GM12878 (cell line): ENCODE results near the gene AZU1. TPM values are rescaled to one million over a fixed set of nuclear protein-coding genes. Genes with fewer than 3 reads are reported as not detected.

ENCODE experiments used
- ATAC-seq: fragments of 200-7000 bp; cut with Tn5 transposase; 3 replicates; pipeline ENCODE4 v1.9.1; 2020; ENCODE audit warnings: mild to moderate bottlenecking, moderate library complexity
- BruUV-seq: library from RNA; stranded (reverse); fragments of 400-500 nt; replicated peaks from 2 replicates; lab custom pipeline; 2021; lab: Mats Ljungman, UMichigan
- CTCF ChIA-PET: fragments of 300-600 bp; sonication (Branson Sonifier 250); formaldehyde crosslinking; extraction: SDS; loops from one replicate; lab custom pipeline; 2021; ENCODE audit warnings: inconsistent platforms; lab: Yijun Ruan, JAX
- POLR2A ChIA-PET: fragments of 350-600 bp; formaldehyde crosslinking; extraction: SDS; loops from one replicate; lab custom pipeline; 2021; ENCODE audit warnings: inconsistent platforms; lab: Charles Lee
- RAD21 ChIA-PET: fragments of 300-600 bp; sonication (Branson Sonifier 250); formaldehyde crosslinking; loops from one replicate; lab custom pipeline; 2023; ENCODE audit warnings: antibody characterized with exemption; ENCODE audit not compliant: unreplicated experiment; lab: Charles Lee
- SMC1A ChIA-PET: fragments of 300-600 bp; sonication (Branson Sonifier 250); formaldehyde crosslinking; loops from one replicate; lab custom pipeline; 2023; ENCODE audit not compliant: unreplicated experiment, uncharacterized antibody; lab: Charles Lee
- DNase-seq: peaks from one replicate; pipeline ENCODE4 v3.0.0-alpha.2; 2011; ENCODE audit warnings: low read depth, low spot score
- FAIRE-seq: peaks from 3 replicates; lab custom pipeline; 2011; peaks lifted over from hg19 to GRCh38; lab: Jason Lieb, UNC
- H2AFZ ChIP-seq: 2 replicates; pipeline ENCODE4 v1.6.0; 2011; ENCODE audit warnings: low read depth, low read length, control low read depth; ENCODE audit not compliant: control insufficient read depth
- H3K27ac ChIP-seq: 2 replicates; pipeline ENCODE4 v1.5.1; 2011; ENCODE audit warnings: control low read depth; ENCODE audit not compliant: control insufficient read depth, insufficient read depth
- H3K27me3 ChIP-seq, 2 experiments: replicated peaks in 1 of 2; 2 replicates each; pipeline versions ENCODE4 v1.6.0 to v1.6.1; 2011; ENCODE audit warnings: low read length in 1 of 2; ENCODE audit not compliant: control insufficient read depth in 2 of 2, insufficient read depth in 2 of 2
- H3K36me3 ChIP-seq, 2 experiments: 2 replicates each; pipeline ENCODE4 v1.5.1; 2011; ENCODE audit warnings: low read length in 1 of 2; ENCODE audit not compliant: control insufficient read depth in 2 of 2, insufficient read depth in 2 of 2
- H3K4me1 ChIP-seq: 2 replicates; pipeline ENCODE4 v1.6.1; 2011; ENCODE audit warnings: mild to moderate bottlenecking, low read length, moderate library complexity, mixed read lengths; ENCODE audit not compliant: control insufficient read depth, insufficient read depth
- H3K4me2 ChIP-seq: 2 replicates; pipeline ENCODE4 v1.6.0; 2011; ENCODE audit warnings: control low read depth; ENCODE audit not compliant: control insufficient read depth, insufficient read depth
- H3K4me3 ChIP-seq: fragments of 200-600 bp; sonication (generic); 2 replicates; pipeline ENCODE4 v1.5.1; 2016
- H3K79me2 ChIP-seq: 2 replicates; pipeline ENCODE4 v1.6.0; 2011; ENCODE audit warnings: low read length; ENCODE audit not compliant: control insufficient read depth, insufficient read depth
- H3K9ac ChIP-seq: 2 replicates; pipeline ENCODE4 v1.8.0; 2011; ENCODE audit warnings: low read length, control low read depth, mixed read lengths; ENCODE audit not compliant: control insufficient read depth, insufficient read depth
- H3K9me3 ChIP-seq: replicated peaks from 3 replicates; pipeline ENCODE4 v1.5.1; 2011; ENCODE audit warnings: mild to moderate bottlenecking, low read length; ENCODE audit not compliant: control insufficient read depth, insufficient read depth
- H4K20me1 ChIP-seq: 2 replicates; pipeline ENCODE4 v1.6.0; 2011; ENCODE audit not compliant: control insufficient read depth, insufficient read depth
- BHLHE40 ChIP-seq, 2 experiments: fragments of 450-650 bp in 1 of 2; IDR thresholded peaks; 2 replicates each; pipeline ENCODE4 v1.6.1; 2011 to 2017; ENCODE audit warnings: low read depth in 2 of 2, borderline replicate concordance in 1 of 2, improper control_type of control experiment in 1 of 2, low read length in 1 of 2, mild to moderate bottlenecking in 1 of 2
- JUNB ChIP-seq: IDR thresholded peaks from 2 replicates; pipeline ENCODE4 v1.6.1; 2016; ENCODE audit warnings: antibody characterized with exemption, mild to moderate bottlenecking
- POLR2A ChIP-seq: IDR thresholded peaks from 2 replicates; pipeline ENCODE4 v1.6.1; 2011; ENCODE audit warnings: low read depth, mild to moderate bottlenecking, low read length
- POLR2AphosphoS5 ChIP-seq: IDR thresholded peaks from 2 replicates; pipeline ENCODE4 v1.6.1; 2011; ENCODE audit warnings: mild to moderate bottlenecking, low read length, inconsistent platforms
- SMAD1 ChIP-seq: fragments of 450-650 bp; IDR thresholded peaks from 2 replicates; pipeline ENCODE4 v1.6.1; 2018; ENCODE audit warnings: mild to moderate bottlenecking, low read depth; ENCODE audit not compliant: partially characterized antibody
- WGBS: methylation state at CpG from one replicate; pipeline ENCODE4 v1.1.6; 2016; ENCODE audit warnings: low lambda C conversion rate; ENCODE audit not compliant: insufficient replicate concordance, insufficient coverage; ENCODE audit errors: missing lambda C conversion rate; 5-methylcytosine and 5-hydroxymethylcytosine counted together
- in situ Hi-C: fragments of 300-500 bp; cut with MboI; formaldehyde crosslinking; loops from 9 replicates; pipeline ENCODE4 v1.14.3; 2018; ENCODE audit warnings: mixed read lengths
- intact Hi-C: fragments of 100-400 bp; cut with micrococcal nuclease; formaldehyde crosslinking; loops from one replicate; pipeline ENCODE4 v1.14.2; 2022; ENCODE audit not compliant: unreplicated experiment
- polyA plus RNA-seq, 11 experiments: library from polyadenylated mRNA; depleted of rRNA in 4 of 11; unstranded in 6 of 11; stranded (reverse) in 5 of 11; fragments of >200 nt; fragmentation: Nextera tagmentation in 4 of 11; fragmentation: Illumina TruSeq in 1 of 11; extraction: Ambion mirVana in 4 of 11; extraction: Trizol in 1 of 11; gene quantifications; 1 replicate in 1 of 11; 2 replicates in 10 of 11; pipeline versions ENCODE4 v1.2.1 to v1.2.3, GENCODE V29; 2011 to 2016; ENCODE audit warnings: inconsistent platforms in 2 of 11, missing spikeins in 2 of 11, low read depth in 1 of 11
- total RNA-seq, 4 experiments: library from RNA; depleted of rRNA in 3 of 4; stranded (reverse); fragments of >200 nt in 3 of 4; fragmentation: Illumina TruSeq in 1 of 4; extraction: Trizol in 1 of 4; gene quantifications; 2 replicates each; pipeline versions ENCODE4 v1.2.1 to v1.2.3, GENCODE V29; 2013 to 2021
- TF ChIP-seq, protein P1 (sequence below): fragments of 150-350 bp; IDR thresholded peaks from 2 replicates; pipeline ENCODE4 v1.6.1; 2014; ENCODE audit warnings: mild to moderate bottlenecking, low read depth, low read length

Gene AZU1
- total and polyA plus RNA-seq, 10 of the 15 experiments (the other 5 are each of a cell fraction or from before 2014, with no cell fraction given): not detected

DNA sequence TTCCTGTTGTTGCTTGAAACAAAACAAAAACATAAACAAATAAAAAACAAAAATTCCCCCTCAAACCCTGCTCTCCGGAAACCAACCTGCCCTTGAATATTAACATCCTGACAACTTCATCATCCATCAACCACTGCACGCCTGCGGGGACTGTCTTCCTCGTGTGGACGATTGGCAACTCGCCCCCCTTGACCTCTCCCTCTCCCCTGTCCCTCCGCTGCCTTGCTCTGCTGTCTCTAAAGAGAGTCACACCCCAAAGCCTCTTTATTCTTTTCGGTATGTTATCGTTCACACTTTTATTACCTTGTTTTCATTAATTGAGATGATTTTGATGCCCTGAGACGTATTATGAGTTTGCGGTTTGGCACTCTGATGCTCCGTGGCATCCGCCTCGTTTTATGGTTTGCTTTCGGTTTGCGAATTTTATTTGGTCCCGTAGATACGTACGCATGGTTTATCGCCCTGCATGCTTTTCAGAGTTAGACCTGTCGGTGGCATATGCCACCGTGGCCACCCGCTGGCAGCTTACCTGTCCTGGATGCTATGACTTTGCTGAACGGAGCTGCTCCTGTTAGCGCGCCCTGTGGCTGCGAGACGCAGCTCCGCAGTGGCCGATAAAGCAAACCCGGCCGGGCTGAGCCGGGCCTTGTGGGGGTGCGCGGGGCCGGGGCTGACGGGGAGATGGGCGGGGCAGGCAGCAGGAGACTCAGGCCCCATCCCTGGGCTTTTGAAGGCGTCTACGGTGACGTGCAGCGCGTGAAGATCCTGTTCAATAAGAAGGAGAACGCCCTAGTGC lies 19.8 kb upstream of the AZU1 start:
- H3K4me3 ChIP-seq: no peak overlapping the region
- BruUV-seq: TSS peak; percentile 19
- H3K4me2 ChIP-seq: no peak overlapping the region
- RAD21 ChIA-PET: no interaction called here
- H4K20me1 ChIP-seq: peaks cover 7% of the 10 kb centered on the region; the same call in 1 of the 2 replicates
- no peaks in the 10 kb centered on the region for H3K4me1 ChIP-seq
- H2AFZ ChIP-seq: no peak overlapping the region
- SMC1A ChIA-PET: no interaction called here
- no peaks in the 10 kb centered on the region for H3K27me3 ChIP-seq
- intact Hi-C loops (no loop called here), in situ Hi-C loops (no loop called here)
- POLR2A ChIA-PET: interaction anchor here (0.6 kb wide), 1 partner anchor 128 kb away, joined by 4 read pairs; no protein-coding TSS in a partner anchor
- no peaks in the 10 kb centered on the region; the same call in 2 of the 3 replicates for H3K9me3 ChIP-seq
- no peak for FAIRE-seq
- DNase-seq: no peak
- TF ChIP-seq SMAD1 (no peak), JUNB (no peak), BHLHE40 (IDR thresholded peaks at IDR 0.05; ENCODE audit: borderline replicate concordance in 1 of 2, low read depth in 2 of 2, low read length in 1 of 2) (no peak), POLR2AphosphoS5 (peak; percentile 26), POLR2A (peak; percentile 61; the same call in 1 of the 2 replicates)
- TF ChIP-seq, protein P1, sequence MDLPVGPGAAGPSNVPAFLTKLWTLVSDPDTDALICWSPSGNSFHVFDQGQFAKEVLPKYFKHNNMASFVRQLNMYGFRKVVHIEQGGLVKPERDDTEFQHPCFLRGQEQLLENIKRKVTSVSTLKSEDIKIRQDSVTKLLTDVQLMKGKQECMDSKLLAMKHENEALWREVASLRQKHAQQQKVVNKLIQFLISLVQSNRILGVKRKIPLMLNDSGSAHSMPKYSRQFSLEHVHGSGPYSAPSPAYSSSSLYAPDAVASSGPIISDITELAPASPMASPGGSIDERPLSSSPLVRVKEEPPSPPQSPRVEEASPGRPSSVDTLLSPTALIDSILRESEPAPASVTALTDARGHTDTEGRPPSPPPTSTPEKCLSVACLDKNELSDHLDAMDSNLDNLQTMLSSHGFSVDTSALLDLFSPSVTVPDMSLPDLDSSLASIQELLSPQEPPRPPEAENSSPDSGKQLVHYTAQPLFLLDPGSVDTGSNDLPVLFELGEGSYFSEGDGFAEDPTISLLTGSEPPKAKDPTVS: no peak
- no peak overlapping the region for H3K27ac ChIP-seq
- CTCF ChIA-PET: no interaction called here
- 96% methylated on average over 36 of the region's 44 CpGs for WGBS
- no peak for ATAC-seq
- peaks cover 19% of the 10 kb centered on the region for H3K79me2 ChIP-seq
- H3K9ac ChIP-seq: no peak overlapping the region
- peaks cover 39 to 65% of the 10 kb centered on the region in 2 experiments; a peak in 3 of 4 replicates for H3K36me3 ChIP-seq
